HCT116 (cell line): ENCODE data around the gene TPK1.

Experiments
- ATF3 ChIP-seq: IDR thresholded peaks from 2 replicates; pipeline ENCODE4 v1.6.1; 2012
- CTCF ChIP-seq, 3 experiments: fragments of 200-600 bp in 1 of 3; sonication (generic) in 1 of 3; IDR thresholded peaks in 2 of 3; conservative IDR thresholded peaks in 1 of 3; 2 replicates each; pipeline ENCODE4 v1.5.1; 2012 to 2017; ENCODE audit warnings: low read depth in 2 of 3, low read length in 2 of 3, antibody characterized with exemption in 1 of 3, borderline replicate concordance in 1 of 3, control low read depth in 1 of 3, mild to moderate bottlenecking in 1 of 3, mixed read lengths in 1 of 3, mixed run types in 1 of 3, moderate library complexity in 1 of 3; ENCODE audit not compliant: insufficient read depth in 1 of 3
- EGR1 ChIP-seq: IDR thresholded peaks from 2 replicates; pipeline ENCODE4 v1.6.1; 2012; ENCODE audit warnings: low read depth
- EZH2 ChIP-seq: fragments of 200-600 bp; sonication (generic); IDR thresholded peaks from 2 replicates; pipeline ENCODE4 v1.6.1; 2017; ENCODE audit warnings: antibody characterized with exemption, mixed run types
- JUND ChIP-seq: IDR thresholded peaks from 2 replicates; pipeline ENCODE4 v1.6.1; 2012
- MAX ChIP-seq: IDR thresholded peaks from 2 replicates; pipeline ENCODE4 v1.6.1; 2012
- POLR2A ChIP-seq: IDR thresholded peaks from 2 replicates; pipeline ENCODE4 v1.7.0; 2011; ENCODE audit warnings: borderline replicate concordance; ENCODE audit not compliant: insufficient read depth, insufficient read length; ENCODE audit errors: extremely low read depth
- POLR2AphosphoS5 ChIP-seq: IDR thresholded peaks from 2 replicates; pipeline ENCODE4 v1.6.1; 2011; ENCODE audit warnings: mild to moderate bottlenecking, low read depth, low read length, moderate library complexity
- SIN3A ChIP-seq: IDR thresholded peaks from 2 replicates; pipeline ENCODE4 v1.6.1; 2012; ENCODE audit warnings: low read depth
- TCF7L2 ChIP-seq: IDR thresholded peaks from 2 replicates; pipeline ENCODE4 v1.7.0; 2011; ENCODE audit warnings: borderline replicate concordance, inconsistent platforms; ENCODE audit not compliant: insufficient read depth, insufficient read length; ENCODE audit errors: extremely low read depth
- YY1 ChIP-seq: IDR thresholded peaks from 2 replicates; pipeline ENCODE4 v1.6.1; 2011; ENCODE audit warnings: low read length, low read depth, moderate library complexity, mild to moderate bottlenecking; ENCODE audit not compliant: insufficient replicate concordance; ENCODE audit errors: extremely low read depth
- ZNF274 ChIP-seq: fragments of 200-500 bp; sonication (Bioruptor generic); IDR thresholded peaks from 2 replicates; pipeline ENCODE4 v1.6.1; 2014; ENCODE audit warnings: mild to moderate bottlenecking, low read depth, low read length, inconsistent platforms

- TF ChIP-seq ZNF274 = no peak
- TF ChIP-seq CTCF (IDR thresholded peaks at IDR 0.05 in 2 of 3, conservative IDR thresholded peaks at IDR 0.05 in 1 of 3; ENCODE audit: borderline replicate concordance in 1 of 3, insufficient read depth in 1 of 3, low read depth in 2 of 3, low read length in 2 of 3) = no peak
- no peak for TF ChIP-seq POLR2AphosphoS5
- no peak for TF ChIP-seq SIN3A
- TF ChIP-seq MAX = no peak
- TF ChIP-seq EGR1 = no peak
- TF ChIP-seq EZH2 = no peak
- TF ChIP-seq ATF3 = no peak
- no peak for TF ChIP-seq JUND
- TF ChIP-seq YY1 = no peak
- TF ChIP-seq TCF7L2 = no peak
- no peak for TF ChIP-seq POLR2A
Measured at GRCh38 chr7:144481833-144482232, 354.0 kb downstream of the TPK1 start.
